ENCODE results near the gene GTF2A1L. TPM values are rescaled to one million over a fixed set of nuclear protein-coding genes. Genes with fewer than 3 reads are reported as not detected.

Gene GTF2A1L
- total and polyA plus RNA-seq, 2 experiments from 2014 or later = 0.13 to 0.76 TPM

DNA sequence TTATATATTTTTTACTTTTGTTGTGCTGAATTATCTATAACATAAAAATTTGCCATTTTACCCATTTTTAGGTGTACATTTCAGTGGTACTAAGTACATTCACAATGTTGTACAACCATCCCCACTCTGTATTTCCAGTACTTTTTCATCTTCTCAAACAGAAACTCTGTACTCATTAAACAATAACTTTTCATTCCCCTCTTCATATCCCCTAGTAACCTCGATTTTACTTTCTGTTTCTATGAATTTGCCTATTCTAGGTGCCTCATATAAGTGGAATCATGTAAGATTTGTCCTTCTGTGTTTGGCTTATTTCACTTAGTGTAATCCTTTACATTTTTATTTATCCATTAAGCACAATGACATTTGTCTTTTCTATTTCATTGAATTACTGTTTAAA is 51.3 kb downstream of the GTF2A1L start:
- no peaks in the 10 kb centered on the region for H3K9me3 ChIP-seq (ENCODE audit: low read depth)
- no peak overlapping the region for H3K9ac ChIP-seq
- in situ Hi-C loops (cut with MboI) = no loop called here
- 50 to 58% methylated on average over 1 of the region's 1 CpG for WGBS, 2 experiments (ENCODE audit: low coverage in 1 of 2, low lambda C conversion rate in 2 of 2, missing lambda C conversion rate in 2 of 2)
- H3K36me3 ChIP-seq (ENCODE audit: low read depth) = no peaks in the 10 kb centered on the region
- H3K9me2 ChIP-seq (ENCODE audit: insufficient read depth) = no peaks in the 10 kb centered on the region; the same call in 1 of the 2 replicates
- H3K4me3 ChIP-seq = no peak overlapping the region
- no peak overlapping the region for H3K27ac ChIP-seq
- H3K79me2 ChIP-seq (ENCODE audit: insufficient read depth) = no peaks in the 10 kb centered on the region
- no peaks in the 10 kb centered on the region for H3K27me3 ChIP-seq (replicated peaks; ENCODE audit: insufficient read depth)
- no peaks in the 10 kb centered on the region for H3F3A ChIP-seq (ENCODE audit: insufficient read depth)
- H2AFZ ChIP-seq = no peak overlapping the region
- no peaks in the 10 kb centered on the region for H3K4me1 ChIP-seq (ENCODE audit: insufficient read depth)
- TF ChIP-seq EZH2 (IDR thresholded peaks at IDR 0.05; ENCODE audit: insufficient read depth, poor library complexity, severe bottlenecking) = no peak
- TF ChIP-seq EZH2phosphoT487 (IDR thresholded peaks at IDR 0.05; ENCODE audit: insufficient read depth, low read depth) = no peak
- no peaks in the 10 kb centered on the region for H4K20me1 ChIP-seq (ENCODE audit: insufficient read depth)
- no peak overlapping the region for H3K4me2 ChIP-seq (ENCODE audit: unreplicated experiment)
- no peak for DNase-seq

DNA sequence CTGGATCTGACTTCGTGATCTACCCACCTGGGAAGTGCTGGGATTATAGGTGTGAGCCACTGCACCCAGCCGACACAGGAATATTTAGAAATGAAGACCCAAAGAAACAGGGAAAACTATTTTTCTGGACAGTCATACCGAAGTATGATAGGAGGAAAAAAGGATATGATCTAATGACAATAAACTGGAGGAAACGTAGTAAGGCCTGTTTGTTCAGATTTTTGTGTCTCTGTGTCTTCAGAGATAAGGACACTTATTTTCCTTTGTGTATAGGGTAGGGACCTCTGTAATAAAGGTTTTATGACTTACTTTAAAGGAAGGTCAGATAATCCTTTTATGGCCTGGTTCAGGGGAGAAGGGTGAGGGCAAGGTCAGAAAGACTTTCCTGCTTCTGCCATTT is 55.9 kb downstream of the GTF2A1L start:
- Histone ChIP-seq H3K36me3 (ENCODE audit: low read depth) (no peaks in the 10 kb centered on the region), H3K9me2 (ENCODE audit: insufficient read depth) (no peaks in the 10 kb centered on the region; the same call in 1 of the 2 replicates), H3K27me3 (replicated peaks; ENCODE audit: insufficient read depth) (no peaks in the 10 kb centered on the region), H3K4me3 (no peak overlapping the region), H4K20me1 (ENCODE audit: insufficient read depth) (no peaks in the 10 kb centered on the region), H3K4me2 (ENCODE audit: unreplicated experiment) (no peak overlapping the region), H3K4me1 (ENCODE audit: insufficient read depth) (no peaks in the 10 kb centered on the region), H3K79me2 (ENCODE audit: insufficient read depth) (no peaks in the 10 kb centered on the region), H3K9ac (no peak overlapping the region), H3K9me3 (ENCODE audit: low read depth) (no peaks in the 10 kb centered on the region), H3F3A (ENCODE audit: insufficient read depth) (no peaks in the 10 kb centered on the region), H2AFZ (no peak overlapping the region), H3K27ac (no peak overlapping the region)
- 90% methylated on average over 4 of the region's 4 CpGs for WGBS, 2 experiments (ENCODE audit: low coverage in 1 of 2, low lambda C conversion rate in 2 of 2, missing lambda C conversion rate in 2 of 2)
- TF ChIP-seq EZH2phosphoT487 (IDR thresholded peaks at IDR 0.05; ENCODE audit: insufficient read depth, low read depth) = no peak
- TF ChIP-seq EZH2 (IDR thresholded peaks at IDR 0.05; ENCODE audit: insufficient read depth, poor library complexity, severe bottlenecking) = no peak
- DNase-seq = no peak
- in situ Hi-C loops (cut with MboI) = no loop called here

GRCh38 chr2:48674933-48675332 is 57.3 kb downstream of the GTF2A1L start:
- H3K27me3 ChIP-seq (replicated peaks; ENCODE audit: insufficient read depth) = no peaks in the 10 kb centered on the region
- DNase-seq = no peak
- H3K4me2 ChIP-seq (ENCODE audit: unreplicated experiment) = no peak overlapping the region
- WGBS, 2 experiments (ENCODE audit: low coverage in 1 of 2, low lambda C conversion rate in 2 of 2, missing lambda C conversion rate in 2 of 2) = 80 to 87% methylated on average over 2 of the region's 2 CpGs
- H3K27ac ChIP-seq = no peak overlapping the region
- no peaks in the 10 kb centered on the region for H4K20me1 ChIP-seq (ENCODE audit: insufficient read depth)
- H2AFZ ChIP-seq = no peak overlapping the region
- no peaks in the 10 kb centered on the region; the same call in 1 of the 2 replicates for H3K9me2 ChIP-seq (ENCODE audit: insufficient read depth)
- no peak overlapping the region for H3K4me3 ChIP-seq
- no peak for TF ChIP-seq EZH2 (IDR thresholded peaks at IDR 0.05; ENCODE audit: insufficient read depth, poor library complexity, severe bottlenecking)
- no peak for TF ChIP-seq EZH2phosphoT487 (IDR thresholded peaks at IDR 0.05; ENCODE audit: insufficient read depth, low read depth)
- no peaks in the 10 kb centered on the region for H3K9me3 ChIP-seq (ENCODE audit: low read depth)
- no peaks in the 10 kb centered on the region for H3K4me1 ChIP-seq (ENCODE audit: insufficient read depth)
- H3K36me3 ChIP-seq (ENCODE audit: low read depth) = no peaks in the 10 kb centered on the region
- H3K79me2 ChIP-seq (ENCODE audit: insufficient read depth) = no peaks in the 10 kb centered on the region
- no peak overlapping the region for H3K9ac ChIP-seq
- no peaks in the 10 kb centered on the region for H3F3A ChIP-seq (ENCODE audit: insufficient read depth)
- in situ Hi-C loops (cut with MboI) = no loop called here

GRCh38 chr2:48677450-48677849 is 59.8 kb downstream of the GTF2A1L start:
- Histone ChIP-seq H3K27me3 (replicated peaks; ENCODE audit: insufficient read depth) (no peaks in the 10 kb centered on the region), H3K9me3 (ENCODE audit: low read depth) (no peaks in the 10 kb centered on the region), H4K20me1 (ENCODE audit: insufficient read depth) (no peaks in the 10 kb centered on the region), H3K4me3 (no peak overlapping the region), H3K9me2 (ENCODE audit: insufficient read depth) (no peaks in the 10 kb centered on the region; the same call in 1 of the 2 replicates), H3K4me2 (ENCODE audit: unreplicated experiment) (no peak overlapping the region), H3K79me2 (ENCODE audit: insufficient read depth) (no peaks in the 10 kb centered on the region), H3K27ac (no peak overlapping the region), H3K9ac (no peak overlapping the region), H3K36me3 (ENCODE audit: low read depth) (no peaks in the 10 kb centered on the region), H3F3A (ENCODE audit: insufficient read depth) (no peaks in the 10 kb centered on the region), H2AFZ (no peak overlapping the region), H3K4me1 (ENCODE audit: insufficient read depth) (no peaks in the 10 kb centered on the region)
- in situ Hi-C loops (cut with MboI) = no loop called here
- TF ChIP-seq EZH2phosphoT487 (IDR thresholded peaks at IDR 0.05; ENCODE audit: insufficient read depth, low read depth) (no peak), EZH2 (IDR thresholded peaks at IDR 0.05; ENCODE audit: insufficient read depth, poor library complexity, severe bottlenecking) (no peak)
- no peak for DNase-seq
- WGBS, 2 experiments (ENCODE audit: low coverage in 1 of 2, low lambda C conversion rate in 2 of 2, missing lambda C conversion rate in 2 of 2) = 87 to 88% methylated on average over 2 of the region's 2 CpGs

DNA sequence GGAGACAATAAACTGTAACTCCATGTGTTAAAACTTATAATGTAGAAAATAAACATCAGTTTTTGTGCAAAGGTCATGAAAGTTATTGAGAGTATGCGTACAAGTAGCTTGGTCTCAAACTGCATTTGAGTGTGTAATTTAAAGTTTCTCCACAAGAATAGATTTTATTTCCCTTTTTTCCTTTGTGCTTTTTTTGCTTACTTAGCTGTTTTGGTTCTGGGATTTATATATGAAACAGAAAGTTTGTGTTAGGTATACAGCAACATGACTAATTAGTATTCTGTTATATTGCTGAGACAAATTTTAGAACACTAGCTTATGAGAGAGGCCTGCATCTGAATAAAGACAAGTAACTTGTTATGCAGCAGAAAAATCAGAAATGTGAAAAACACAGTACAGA is 67.5 kb downstream of the GTF2A1L start:
- H3K9me2 ChIP-seq (ENCODE audit: insufficient read depth) = no peaks in the 10 kb centered on the region
- no peak overlapping the region for H3K4me3 ChIP-seq
- TF ChIP-seq EZH2phosphoT487 (IDR thresholded peaks at IDR 0.05; ENCODE audit: insufficient read depth, low read depth) (no peak), EZH2 (IDR thresholded peaks at IDR 0.05; ENCODE audit: insufficient read depth, poor library complexity, severe bottlenecking) (no peak)
- no peaks in the 10 kb centered on the region for H3K36me3 ChIP-seq (ENCODE audit: low read depth)
- no peaks in the 10 kb centered on the region for H3K79me2 ChIP-seq (ENCODE audit: insufficient read depth)
- H2AFZ ChIP-seq = no peak overlapping the region
- 98 to 100% methylated on average over 1 of the region's 1 CpG for WGBS, 2 experiments (ENCODE audit: low coverage in 1 of 2, low lambda C conversion rate in 2 of 2, missing lambda C conversion rate in 2 of 2)
- H3K27ac ChIP-seq = no peak overlapping the region
- in situ Hi-C loops (cut with MboI) = no loop called here
- no peak for DNase-seq
- no peaks in the 10 kb centered on the region for H3K9me3 ChIP-seq (ENCODE audit: low read depth)
- no peak overlapping the region for H3K9ac ChIP-seq
- H3F3A ChIP-seq (ENCODE audit: insufficient read depth) = no peaks in the 10 kb centered on the region
- H3K4me2 ChIP-seq (ENCODE audit: unreplicated experiment) = no peak overlapping the region
- H4K20me1 ChIP-seq (ENCODE audit: insufficient read depth) = no peaks in the 10 kb centered on the region
- H3K4me1 ChIP-seq (ENCODE audit: insufficient read depth) = no peaks in the 10 kb centered on the region
- H3K27me3 ChIP-seq (replicated peaks; ENCODE audit: insufficient read depth) = no peaks in the 10 kb centered on the region

All from GM23248 (cell line).